Choroid plexus epithelial cell (primary cell): ENCODE results near the gene FAXC.
"Not testable (repeated sequence)": the region's sequence is repeated elsewhere in the genome, so short reads cannot be mapped to it uniquely, and the experiment has no call there.

Experiments
- DNase-seq: peaks from one replicate; pipeline ENCODE4 v3.0.0-alpha.2; 2010; ENCODE audit warnings: low read depth
- H3K4me3 ChIP-seq: 2 replicates; pipeline ENCODE4 v1.5.1; 2011; ENCODE audit warnings: low read depth, mild to moderate bottlenecking, control low read depth, low read length, moderate library complexity
- TF ChIP-seq, protein P1 (sequence below): conservative IDR thresholded peaks from 2 replicates; pipeline ENCODE4 v1.5.1; 2011; ENCODE audit warnings: low read depth, mild to moderate bottlenecking, control low read depth, inconsistent platforms, low read length, moderate library complexity

The FAXC gene

DNA sequence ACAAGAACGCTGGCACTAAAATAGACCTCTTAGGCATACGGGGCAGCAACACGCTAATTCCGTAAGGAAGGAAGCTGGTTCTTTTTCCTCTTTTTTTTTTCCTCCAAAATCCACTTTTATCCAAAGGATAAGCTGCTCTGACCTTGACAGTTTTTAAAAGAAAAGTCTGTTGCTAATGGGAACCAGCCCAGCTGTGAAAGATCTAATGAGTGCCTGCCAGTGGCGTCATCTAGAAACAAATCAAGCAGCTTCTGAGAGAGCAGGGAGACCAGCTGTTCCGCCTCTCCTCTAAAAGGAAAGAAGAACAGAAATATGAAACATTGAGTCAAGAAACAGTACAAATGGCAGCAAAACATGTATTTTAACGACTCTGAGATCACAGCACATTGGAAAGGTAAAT, 78.6 kb downstream of the FAXC start:
- no peak for DNase-seq
- no peak overlapping the region for H3K4me3 ChIP-seq
- TF ChIP-seq, protein P1, sequence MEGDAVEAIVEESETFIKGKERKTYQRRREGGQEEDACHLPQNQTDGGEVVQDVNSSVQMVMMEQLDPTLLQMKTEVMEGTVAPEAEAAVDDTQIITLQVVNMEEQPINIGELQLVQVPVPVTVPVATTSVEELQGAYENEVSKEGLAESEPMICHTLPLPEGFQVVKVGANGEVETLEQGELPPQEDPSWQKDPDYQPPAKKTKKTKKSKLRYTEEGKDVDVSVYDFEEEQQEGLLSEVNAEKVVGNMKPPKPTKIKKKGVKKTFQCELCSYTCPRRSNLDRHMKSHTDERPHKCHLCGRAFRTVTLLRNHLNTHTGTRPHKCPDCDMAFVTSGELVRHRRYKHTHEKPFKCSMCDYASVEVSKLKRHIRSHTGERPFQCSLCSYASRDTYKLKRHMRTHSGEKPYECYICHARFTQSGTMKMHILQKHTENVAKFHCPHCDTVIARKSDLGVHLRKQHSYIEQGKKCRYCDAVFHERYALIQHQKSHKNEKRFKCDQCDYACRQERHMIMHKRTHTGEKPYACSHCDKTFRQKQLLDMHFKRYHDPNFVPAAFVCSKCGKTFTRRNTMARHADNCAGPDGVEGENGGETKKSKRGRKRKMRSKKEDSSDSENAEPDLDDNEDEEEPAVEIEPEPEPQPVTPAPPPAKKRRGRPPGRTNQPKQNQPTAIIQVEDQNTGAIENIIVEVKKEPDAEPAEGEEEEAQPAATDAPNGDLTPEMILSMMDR = no peak

GRCh38 chr6:99270030-99270429, 79.4 kb downstream of the FAXC start:
- H3K4me3 ChIP-seq = no peak overlapping the region
- TF ChIP-seq, protein P1 = no peak
- no peak for DNase-seq

GRCh38 chr6:99269207-99269606, 80.3 kb downstream of the FAXC start:
- DNase-seq = no peak
- TF ChIP-seq, protein P1 = no peak
- H3K4me3 ChIP-seq = no peak overlapping the region

DNA sequence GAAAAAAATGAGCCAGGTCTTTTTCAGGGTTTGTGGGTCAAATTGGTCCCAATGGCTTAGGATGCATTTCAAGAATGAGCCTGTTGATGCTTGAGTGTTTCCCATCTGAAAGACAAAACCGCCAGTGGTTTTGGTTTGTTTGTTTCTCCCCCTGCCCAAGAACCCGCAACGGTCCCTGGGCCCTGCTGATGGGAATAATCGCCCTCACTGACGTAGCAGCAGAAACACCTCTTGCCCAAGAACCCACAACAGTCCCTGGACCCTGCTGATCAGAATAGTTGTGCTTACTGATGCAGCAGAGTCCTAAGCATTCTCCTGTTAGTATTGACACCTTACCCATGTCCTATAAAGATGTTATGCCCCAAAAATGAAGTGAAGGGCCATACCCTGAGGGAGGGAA, 82.5 kb downstream of the FAXC start:
- DNase-seq, H3K4me3 ChIP-seq: not testable (repeated sequence)

GRCh38 chr6:99265447-99265846, 84.0 kb downstream of the FAXC start:
- DNase-seq, H3K4me3 ChIP-seq: not testable (repeated sequence)

- no peak overlapping the region for H3K4me3 ChIP-seq
- no peak for DNase-seq
- TF ChIP-seq, protein P1 = no peak
These were observed 94.6 kb downstream of the FAXC start for GRCh38 chr6:99254616-99255550.

GRCh38 chr6:99253271-99253670, 96.2 kb downstream of the FAXC start:
- no peak for DNase-seq
- TF ChIP-seq, protein P1 = no peak
- H3K4me3 ChIP-seq = no peak overlapping the region

GRCh38 chr6:99252421-99252820, 97.1 kb downstream of the FAXC start:
- H3K4me3 ChIP-seq = no peak overlapping the region
- TF ChIP-seq, protein P1 = no peak
- DNase-seq = no peak
